GM12865 (cell line): ENCODE data around the gene OR10G4.

ENCODE experiments used
- DNase-seq: peaks from one replicate; pipeline ENCODE4 v3.0.0; 2010; ENCODE audit warnings: low read depth
- H3K4me3 ChIP-seq: 2 replicates; pipeline ENCODE4 v1.5.1; 2011; ENCODE audit warnings: mild to moderate bottlenecking, low read depth, low read length, control low read depth
- CTCF ChIP-seq: IDR thresholded peaks from 2 replicates; pipeline ENCODE4 v1.5.1; 2011; ENCODE audit warnings: low read length, control low read depth, low read depth, inconsistent platforms; ENCODE audit not compliant: insufficient read depth; ENCODE audit errors: missing control alignments

OR10G4 gene

GRCh38 chr11:124026498-124026897 is 13.7 kb downstream of the OR10G4 start, which contains the start of gene OR10G8:
Gene OR10G8 (plus strand): TSS chr11:124026798. CDS start chr11:124029623, 2,825 bp downstream.
- H3K4me3 ChIP-seq, result no peak within 1 kb of the TSS
- no peak for DNase-seq
- no peak for TF ChIP-seq CTCF

DNA sequence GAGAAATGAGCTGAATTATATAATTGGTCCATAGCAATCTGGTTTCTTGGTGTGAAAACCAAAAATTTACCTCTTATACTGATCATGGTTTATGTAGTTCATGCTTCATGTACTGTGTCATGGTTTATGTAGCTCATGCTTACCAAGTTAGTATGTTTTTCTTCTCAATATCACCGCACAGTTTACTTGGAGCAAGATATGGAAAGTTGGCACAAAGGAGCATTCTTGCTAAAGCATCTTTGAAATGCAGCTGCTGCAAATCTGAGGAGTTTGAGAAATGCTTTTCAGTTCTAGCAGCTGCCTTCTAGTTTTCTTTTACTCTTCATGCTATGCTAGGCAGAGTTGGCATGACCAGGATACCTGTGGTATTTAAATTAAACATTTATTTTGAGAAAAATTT is 23.9 kb downstream of the OR10G4 start:
- DNase-seq, result no peak
- no peak for TF ChIP-seq CTCF

GRCh38 chr11:124039557-124039956 is 26.8 kb downstream of the OR10G4 start:
- no peak for TF ChIP-seq CTCF
- DNase-seq, result no peak
- no peak overlapping the region for H3K4me3 ChIP-seq

More for the DNA sequence above, 23.9 kb downstream of the OR10G4 start:
- H3K4me3 ChIP-seq, result no peak overlapping the region

- no peak for TF ChIP-seq CTCF
- no peak for DNase-seq
These were observed 28.5 kb downstream of the OR10G4 start, which contains the start of gene OR10G7 for GRCh38 chr11:124041254-124041653. Gene OR10G7 (minus strand): TSS chr11:124041325. CDS start chr11:124039001, 2,324 bp downstream.

GRCh38 chr11:124043420-124043819 is 30.6 kb downstream of the OR10G4 start:
- no peak for TF ChIP-seq CTCF
- H3K4me3 ChIP-seq, result no peak overlapping the region

More at GRCh38 chr11:124041254-124041653, 28.5 kb downstream of the OR10G4 start, which contains the start of gene OR10G7:
- H3K4me3 ChIP-seq, result no peak within 1 kb of the TSS

DNA sequence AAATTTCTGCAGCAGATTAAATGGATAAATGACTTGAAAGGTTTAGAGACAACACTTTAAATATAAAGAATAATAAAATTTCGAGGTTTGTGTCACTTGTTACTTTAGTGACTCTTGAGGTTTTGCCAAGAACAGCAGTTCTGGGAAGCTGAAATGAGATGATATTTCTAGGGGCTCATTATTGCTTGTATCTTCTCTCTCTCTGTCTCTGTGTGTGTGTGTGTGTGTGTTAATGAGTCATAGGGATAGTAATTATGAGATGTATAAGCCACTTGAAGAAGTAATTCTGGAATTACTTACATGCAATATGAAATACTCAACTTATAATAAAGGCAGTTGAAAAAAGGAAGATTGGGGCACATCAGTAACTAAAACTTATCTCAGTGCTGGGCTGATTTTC is 38.0 kb downstream of the OR10G4 start:
- no peak for DNase-seq
- H3K4me3 ChIP-seq, result no peak overlapping the region
- TF ChIP-seq CTCF, result no peak

More at GRCh38 chr11:124043420-124043819, 30.6 kb downstream of the OR10G4 start:
- no peak for DNase-seq

- DNase-seq, result no peak
- TF ChIP-seq CTCF, result no peak
- no peak overlapping the region for H3K4me3 ChIP-seq
These were observed 40.2 kb downstream of the OR10G4 start for GRCh38 chr11:124052966-124053365.
